ENCODE results near the gene MRAP2. TPM values are rescaled to one million over a fixed set of nuclear protein-coding genes. Genes with fewer than 3 reads are reported as not detected.

Gene MRAP2
- total and polyA plus RNA-seq, 2 of the 13 experiments (the other 11 are each of a cell fraction or from before 2014, with no cell fraction given) = 0.33 to 3.5 TPM

DNA sequence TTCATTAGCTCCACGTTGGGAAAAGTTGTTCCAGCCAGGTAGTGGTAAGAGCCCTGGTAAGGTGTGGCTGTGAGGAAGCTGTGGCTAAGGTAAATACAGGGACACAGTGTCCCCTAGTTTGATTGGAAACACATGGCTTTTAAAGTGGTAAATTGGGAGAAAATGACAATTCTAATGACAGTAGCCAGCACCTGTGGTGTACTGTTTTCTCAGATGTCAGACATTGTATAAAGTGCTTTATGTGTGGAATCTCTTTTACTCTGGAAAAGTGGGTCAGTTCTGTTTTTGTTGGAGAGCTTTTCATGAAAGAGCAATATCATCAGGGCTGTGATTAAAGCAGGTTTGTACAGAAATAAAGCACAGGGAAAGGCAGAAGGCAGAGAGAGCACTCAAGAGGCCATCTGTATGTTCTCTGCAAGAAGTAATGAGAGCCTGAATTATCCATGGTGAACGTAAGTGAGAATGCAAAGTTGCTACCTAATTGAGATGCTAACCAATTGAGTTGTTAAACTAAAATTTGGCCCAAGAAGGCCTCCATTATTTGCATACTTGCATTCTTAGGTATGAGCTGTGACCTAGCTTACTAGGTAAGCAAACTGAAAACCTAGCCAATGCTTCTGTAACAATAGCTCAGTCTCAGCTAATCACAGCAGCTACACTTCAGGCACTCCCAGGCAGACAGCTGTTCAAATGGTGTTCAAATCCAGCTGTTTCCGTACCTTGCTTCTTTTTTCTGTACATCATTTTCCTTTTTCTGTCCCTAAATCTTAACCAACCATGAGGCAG lies 28.2 kb downstream of the MRAP2 start:
- Histone ChIP-seq H3K4me1 (ENCODE audit: insufficient read depth, low read length) (no peaks in the 10 kb centered on the region), H3K27me3 (ENCODE audit: control insufficient read depth in 1 of 2, insufficient read depth in 2 of 2, low read length in 2 of 2) (0 out of 5 replicates have a peak, but pooled peaks cover 0 to 3% of the 10 kb centered on the region in 2 experiments), H3K9ac (ENCODE audit: insufficient read depth, low read depth, low read length) (no peak overlapping the region), H3K9me3 (ENCODE audit: low read length) (no peaks in the 10 kb centered on the region), H3K36me3 (replicated peaks in 1 of 2; ENCODE audit: control insufficient read depth in 1 of 2, insufficient read depth in 2 of 2, low read length in 2 of 2) (no peaks in the 10 kb centered on the region), H4K20me1 (ENCODE audit: insufficient read depth, low read length) (no peaks in the 10 kb centered on the region), H2AFZ (ENCODE audit: low read length) (no peak overlapping the region), H3K4me3 (replicated peaks in 1 of 3; ENCODE audit: insufficient read depth in 1 of 3, low read depth in 2 of 3, low read length in 3 of 3) (no peak overlapping the region), H3K79me2 (ENCODE audit: insufficient read depth, low read length) (no peaks in the 10 kb centered on the region), H3K4me2 (ENCODE audit: low read depth, low read length) (no peak overlapping the region), H3K27ac (ENCODE audit: extremely low read length, insufficient read depth, low read length) (no peak overlapping the region)
- ATAC-seq (no peak), DNase-seq (ENCODE audit: low spot score) (no peak), FAIRE-seq (no peak)
- WGBS (ENCODE audit: low lambda C conversion rate) = 36% methylated on average over 3 of the region's 3 CpGs
- TF ChIP-seq HOXD1 (CRISPR knock-in tag; IDR thresholded peaks at IDR 0.05) (no peak), ZFP36L2 (CRISPR knock-in tag; IDR thresholded peaks at IDR 0.05) (no peak), RCOR2 (CRISPR knock-in tag; IDR thresholded peaks at IDR 0.05) (no peak), ZNF33B (CRISPR knock-in tag; IDR thresholded peaks at IDR 0.05) (no peak), ATRX (CRISPR knock-in tag; IDR thresholded peaks at IDR 0.05; ENCODE audit: borderline replicate concordance) (no peak), GATAD2A (CRISPR knock-in tag; IDR thresholded peaks at IDR 0.05) (no peak), AGO1 (IDR thresholded peaks at IDR 0.05; ENCODE audit: low read depth, low read length, poor library complexity, severe bottlenecking) (no peak), ZNF547 (CRISPR knock-in tag; IDR thresholded peaks at IDR 0.05) (no peak), ZNF598 (CRISPR knock-in tag; IDR thresholded peaks at IDR 0.05; ENCODE audit: borderline replicate concordance) (no peak), ATM (IDR thresholded peaks at IDR 0.05; ENCODE audit: borderline replicate concordance) (no peak), ZNF766 (CRISPR knock-in tag; IDR thresholded peaks at IDR 0.05; ENCODE audit: borderline replicate concordance) (no peak)
- TF ChIP-seq, protein P1, sequence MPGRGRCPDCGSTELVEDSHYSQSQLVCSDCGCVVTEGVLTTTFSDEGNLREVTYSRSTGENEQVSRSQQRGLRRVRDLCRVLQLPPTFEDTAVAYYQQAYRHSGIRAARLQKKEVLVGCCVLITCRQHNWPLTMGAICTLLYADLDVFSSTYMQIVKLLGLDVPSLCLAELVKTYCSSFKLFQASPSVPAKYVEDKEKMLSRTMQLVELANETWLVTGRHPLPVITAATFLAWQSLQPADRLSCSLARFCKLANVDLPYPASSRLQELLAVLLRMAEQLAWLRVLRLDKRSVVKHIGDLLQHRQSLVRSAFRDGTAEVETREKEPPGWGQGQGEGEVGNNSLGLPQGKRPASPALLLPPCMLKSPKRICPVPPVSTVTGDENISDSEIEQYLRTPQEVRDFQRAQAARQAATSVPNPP (CRISPR knock-in tag; IDR thresholded peaks at IDR 0.05) = no peak
- TF ChIP-seq, protein P2, sequence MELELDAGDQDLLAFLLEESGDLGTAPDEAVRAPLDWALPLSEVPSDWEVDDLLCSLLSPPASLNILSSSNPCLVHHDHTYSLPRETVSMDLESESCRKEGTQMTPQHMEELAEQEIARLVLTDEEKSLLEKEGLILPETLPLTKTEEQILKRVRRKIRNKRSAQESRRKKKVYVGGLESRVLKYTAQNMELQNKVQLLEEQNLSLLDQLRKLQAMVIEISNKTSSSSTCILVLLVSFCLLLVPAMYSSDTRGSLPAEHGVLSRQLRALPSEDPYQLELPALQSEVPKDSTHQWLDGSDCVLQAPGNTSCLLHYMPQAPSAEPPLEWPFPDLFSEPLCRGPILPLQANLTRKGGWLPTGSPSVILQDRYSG (CRISPR knock-in tag; IDR thresholded peaks at IDR 0.05) = no peak
- TF ChIP-seq, protein P3, sequence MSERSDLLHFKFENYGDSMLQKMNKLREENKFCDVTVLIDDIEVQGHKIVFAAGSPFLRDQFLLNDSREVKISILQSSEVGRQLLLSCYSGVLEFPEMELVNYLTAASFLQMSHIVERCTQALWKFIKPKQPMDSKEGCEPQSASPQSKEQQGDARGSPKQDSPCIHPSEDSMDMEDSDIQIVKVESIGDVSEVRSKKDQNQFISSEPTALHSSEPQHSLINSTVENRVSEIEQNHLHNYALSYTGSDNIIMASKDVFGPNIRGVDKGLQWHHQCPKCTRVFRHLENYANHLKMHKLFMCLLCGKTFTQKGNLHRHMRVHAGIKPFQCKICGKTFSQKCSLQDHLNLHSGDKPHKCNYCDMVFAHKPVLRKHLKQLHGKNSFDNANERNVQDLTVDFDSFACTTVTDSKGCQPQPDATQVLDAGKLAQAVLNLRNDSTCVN (CRISPR knock-in tag; IDR thresholded peaks at IDR 0.05; ENCODE audit: borderline replicate concordance) = no peak
- ChIA-PET CTCF (ENCODE audit: low intra/inter-chr PET ratio, low total read pairs) (no interaction called here), POLR2A (no interaction called here)
- intact Hi-C loops (cut with micrococcal nuclease; ENCODE audit: unreplicated experiment) = no loop called here
- in situ Hi-C loops (cut with HindIII; ENCODE audit: extremely low pct_ligation_motif_present, low pct_unique_long_range_greater_than_20kb) = no loop called here
- no TSS peak for BruUV-seq (replicated peaks)
